Muscle layer of duodenum (tissue), 2 donors: Measurements from ENCODE around the gene RPL13.

Source experiments
- H3K27ac ChIP-seq: one replicate; pipeline ENCODE4 v1.7.0; 2013; ENCODE audit warnings: mild to moderate bottlenecking, low read length
- H3K27me3 ChIP-seq: one replicate; pipeline ENCODE4 v1.7.0; 2013; ENCODE audit warnings: low read depth, mild to moderate bottlenecking, control low read depth, low read length
- H3K36me3 ChIP-seq, 2 donors: one replicate each; pipeline ENCODE4 v1.7.0; 2013; ENCODE audit warnings: low read length in 2 of 2, control low read depth in 1 of 2, mild to moderate bottlenecking in 1 of 2; ENCODE audit not compliant: insufficient read depth in 2 of 2, control insufficient read depth in 1 of 2
- H3K4me1 ChIP-seq, 2 donors: one replicate each; pipeline ENCODE4 v1.7.0; 2013; ENCODE audit warnings: low read length in 2 of 2, mild to moderate bottlenecking in 2 of 2, control low read depth in 1 of 2, moderate library complexity in 1 of 2; ENCODE audit not compliant: insufficient read depth in 2 of 2, control insufficient read depth in 1 of 2
- H3K4me3 ChIP-seq, 2 donors: one replicate each; pipeline ENCODE4 v1.7.0; 2013; ENCODE audit warnings: low read length in 2 of 2, low read depth in 1 of 2, mild to moderate bottlenecking in 1 of 2
- H3K9me3 ChIP-seq, 2 donors: one replicate each; pipeline ENCODE4 v1.7.0; 2013; ENCODE audit warnings: low read length in 2 of 2, control low read depth in 1 of 2, mild to moderate bottlenecking in 1 of 2; ENCODE audit not compliant: control insufficient read depth in 1 of 2
- donor health status: healthy.

RPL13 gene

DNA sequence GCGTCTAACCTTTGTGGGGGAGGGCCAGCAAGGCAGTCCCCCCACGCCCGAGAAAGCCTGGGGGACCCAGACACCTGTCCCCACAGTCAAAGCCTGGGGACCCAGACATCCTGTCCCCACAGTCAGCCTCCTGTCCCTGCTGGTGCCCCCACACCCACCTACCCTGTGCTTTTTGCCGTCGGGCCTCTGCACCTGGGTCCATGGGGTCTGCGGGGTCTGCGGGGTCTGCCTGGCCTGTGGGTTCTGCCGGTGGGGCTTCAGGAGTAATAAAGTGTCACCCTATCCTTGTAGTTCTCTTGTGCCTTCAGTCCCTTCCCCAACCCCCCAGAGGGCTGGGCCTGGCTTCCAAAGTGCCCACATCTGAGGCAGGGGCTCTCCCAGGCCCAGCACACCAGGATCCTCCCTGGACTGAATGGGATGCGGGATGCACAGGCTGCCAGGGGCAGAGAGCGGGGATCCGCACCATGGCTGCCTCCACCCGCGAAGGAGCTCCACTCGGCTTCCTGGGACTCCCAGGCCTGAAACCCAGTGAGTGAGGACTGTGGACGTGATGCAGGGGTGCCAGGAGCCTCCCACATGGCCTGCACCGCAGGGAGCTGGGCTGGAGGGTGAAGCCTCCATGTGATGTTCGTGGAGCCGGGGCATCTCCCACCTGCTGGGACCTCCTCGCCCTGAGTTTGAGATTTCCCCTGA is 36.6 kb downstream of the RPL13 start:
- Histone ChIP-seq H3K27me3 (no peaks in the 10 kb centered on the region), H3K27ac (no peak overlapping the region), H3K9me3 (no peaks in the 10 kb centered on the region), H3K4me3 (no peak overlapping the region), H3K36me3 (no peaks in the 10 kb centered on the region), H3K4me1 (no peaks in the 10 kb centered on the region)

DNA sequence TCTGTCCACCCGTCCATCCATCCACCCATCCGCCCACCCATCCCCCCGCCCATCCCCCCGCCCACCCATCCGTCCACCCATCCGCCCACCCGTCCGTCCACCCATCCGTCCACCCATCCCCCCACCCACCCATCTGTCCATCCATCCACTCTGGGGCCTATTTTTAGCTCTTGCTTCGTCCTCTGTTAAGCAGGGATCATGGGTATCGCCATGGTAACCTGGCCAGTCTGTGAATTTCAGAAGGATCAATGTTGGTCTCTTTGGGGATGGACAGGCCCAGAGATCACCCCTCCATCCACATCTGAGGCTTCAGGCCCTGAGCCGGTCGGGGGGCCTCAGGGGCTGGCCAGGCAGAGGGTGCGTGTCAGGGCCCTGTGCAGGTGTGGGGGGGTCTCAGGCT is 37.7 kb downstream of the RPL13 start:
- Histone ChIP-seq H3K4me1 (peaks cover 0 to 5% of the 10 kb centered on the region in 2 donors), H3K9me3 (no peaks in the 10 kb centered on the region), H3K27ac (no peak overlapping the region), H3K4me3 (no peak overlapping the region), H3K27me3 (no peaks in the 10 kb centered on the region), H3K36me3 (no peaks in the 10 kb centered on the region)

DNA sequence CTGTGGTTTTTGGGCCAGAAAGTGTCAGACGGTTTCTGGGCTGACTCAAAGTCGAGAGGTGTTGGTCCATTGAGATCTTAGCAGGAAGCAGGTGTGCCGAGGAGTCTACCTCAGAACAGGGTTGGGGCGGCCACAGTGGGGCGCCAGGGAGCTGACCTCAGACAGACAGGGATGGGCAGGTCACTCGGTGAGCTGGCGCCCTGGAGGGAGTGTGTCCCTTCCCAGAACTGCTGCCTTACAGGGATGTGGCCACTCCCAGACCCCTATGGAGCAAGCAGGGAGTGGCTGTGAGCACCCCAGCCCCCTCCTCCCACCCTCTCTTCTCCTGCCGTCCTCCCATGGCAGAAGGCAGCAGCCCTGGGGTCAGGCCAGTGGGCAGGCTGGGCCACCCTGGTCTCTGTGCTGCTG is 39.0 kb downstream of the RPL13 start:
- no peak overlapping the region for H3K27ac ChIP-seq
- no peaks in the 10 kb centered on the region for H3K27me3 ChIP-seq
- no peak overlapping the region for H3K4me3 ChIP-seq
- no peaks in the 10 kb centered on the region for H3K9me3 ChIP-seq
- H3K36me3 ChIP-seq = no peaks in the 10 kb centered on the region
- H3K4me1 ChIP-seq = peaks cover 0 to 5% of the 10 kb centered on the region in 2 donors

DNA sequence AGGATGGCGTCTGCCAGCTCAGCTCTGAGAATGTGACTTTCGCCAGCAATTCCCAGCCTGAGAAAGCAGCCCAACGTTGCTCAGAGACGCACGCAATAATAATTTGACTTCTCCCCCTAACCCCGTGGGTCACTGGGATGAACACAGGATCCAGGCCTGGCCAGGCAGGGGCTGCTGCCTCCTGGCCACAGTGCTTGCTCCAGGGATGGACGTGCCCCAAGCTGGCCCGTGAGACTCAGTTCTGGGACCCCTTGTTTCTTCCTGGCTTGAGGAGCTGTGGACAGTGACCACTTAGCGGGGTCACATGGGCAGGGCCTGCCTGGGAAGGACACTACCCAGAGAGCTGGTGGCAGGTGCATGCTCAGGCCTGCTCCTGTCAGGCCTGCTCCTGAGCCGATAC is 39.4 kb downstream of the RPL13 start:
- H3K4me1 ChIP-seq = peaks cover 0 to 5% of the 10 kb centered on the region in 2 donors
- H3K27ac ChIP-seq = no peak overlapping the region
- no peak overlapping the region for H3K4me3 ChIP-seq
- H3K36me3 ChIP-seq = no peaks in the 10 kb centered on the region
- no peaks in the 10 kb centered on the region for H3K9me3 ChIP-seq
- no peaks in the 10 kb centered on the region for H3K27me3 ChIP-seq

DNA sequence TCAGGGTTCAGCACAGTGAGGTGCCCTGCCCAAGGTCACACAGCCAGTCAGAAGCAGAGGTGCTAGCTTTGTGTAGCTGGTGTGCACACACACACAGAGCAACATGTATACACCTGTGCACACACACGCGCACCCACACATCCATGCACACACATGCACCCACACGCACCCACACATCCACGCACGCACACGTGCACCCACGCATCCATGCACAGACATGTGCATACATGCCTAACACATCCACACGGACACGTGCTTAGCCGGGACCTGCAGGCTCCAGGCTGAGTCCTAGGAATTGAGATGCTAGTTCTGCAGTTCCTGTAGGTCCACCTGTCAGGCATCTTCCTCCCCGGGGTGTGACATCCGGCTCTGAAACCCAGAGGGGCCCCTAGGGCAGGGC is 39.9 kb downstream of the RPL13 start:
- H3K27ac ChIP-seq = no peak overlapping the region
- no peaks in the 10 kb centered on the region for H3K36me3 ChIP-seq
- H3K4me3 ChIP-seq = no peak overlapping the region
- H3K9me3 ChIP-seq = no peaks in the 10 kb centered on the region
- no peaks in the 10 kb centered on the region for H3K27me3 ChIP-seq
- peaks cover 0 to 5% of the 10 kb centered on the region in 2 donors for H3K4me1 ChIP-seq

DNA sequence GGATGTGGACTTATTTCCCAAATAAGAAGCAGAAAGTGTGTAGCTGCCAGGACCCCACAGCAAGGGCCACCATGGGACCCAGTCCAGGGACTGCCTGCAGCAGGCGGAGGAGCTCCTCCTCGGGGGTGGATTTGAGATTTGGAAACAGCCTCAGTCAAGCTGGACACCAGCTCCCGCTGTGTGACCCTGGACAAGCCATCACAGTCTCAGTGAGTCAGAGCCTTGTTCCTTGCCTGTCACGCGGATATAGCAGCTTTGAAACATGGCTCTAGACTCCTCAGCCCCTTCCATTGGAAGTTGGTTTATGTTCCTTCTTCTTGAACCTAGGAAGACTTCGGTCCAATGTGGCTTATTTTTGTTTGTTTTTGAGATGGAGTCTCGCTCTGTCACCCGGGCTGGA is 40.5 kb downstream of the RPL13 start:
- no peak overlapping the region for H3K27ac ChIP-seq
- peaks cover 0 to 5% of the 10 kb centered on the region in 2 donors for H3K4me1 ChIP-seq
- no peaks in the 10 kb centered on the region for H3K9me3 ChIP-seq
- no peaks in the 10 kb centered on the region for H3K36me3 ChIP-seq
- no peak overlapping the region for H3K4me3 ChIP-seq
- no peaks in the 10 kb centered on the region for H3K27me3 ChIP-seq

DNA sequence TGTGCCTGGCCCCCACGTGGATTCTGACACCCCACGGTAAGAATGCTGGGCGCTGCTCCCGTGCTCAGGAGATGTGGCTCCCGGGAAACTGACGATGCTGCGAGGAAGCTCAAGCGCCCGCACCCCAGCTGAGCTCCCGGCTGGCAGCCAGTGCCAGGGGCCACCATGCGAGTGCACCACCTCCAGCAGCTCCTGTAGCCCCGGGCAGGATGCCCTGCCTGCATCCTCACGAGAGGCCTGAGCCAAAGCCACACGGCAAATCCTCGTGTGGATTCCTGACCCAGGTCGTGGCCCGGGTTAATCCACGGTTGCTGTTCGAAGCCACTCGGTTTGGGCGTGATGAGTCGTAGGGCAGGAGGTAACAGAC is 41.4 kb downstream of the RPL13 start:
- Histone ChIP-seq H3K4me3 (no peak overlapping the region), H3K27ac (no peak overlapping the region), H3K4me1 (peaks cover 0 to 5% of the 10 kb centered on the region in 2 donors), H3K9me3 (no peaks in the 10 kb centered on the region), H3K36me3 (no peaks in the 10 kb centered on the region), H3K27me3 (no peaks in the 10 kb centered on the region)

DNA sequence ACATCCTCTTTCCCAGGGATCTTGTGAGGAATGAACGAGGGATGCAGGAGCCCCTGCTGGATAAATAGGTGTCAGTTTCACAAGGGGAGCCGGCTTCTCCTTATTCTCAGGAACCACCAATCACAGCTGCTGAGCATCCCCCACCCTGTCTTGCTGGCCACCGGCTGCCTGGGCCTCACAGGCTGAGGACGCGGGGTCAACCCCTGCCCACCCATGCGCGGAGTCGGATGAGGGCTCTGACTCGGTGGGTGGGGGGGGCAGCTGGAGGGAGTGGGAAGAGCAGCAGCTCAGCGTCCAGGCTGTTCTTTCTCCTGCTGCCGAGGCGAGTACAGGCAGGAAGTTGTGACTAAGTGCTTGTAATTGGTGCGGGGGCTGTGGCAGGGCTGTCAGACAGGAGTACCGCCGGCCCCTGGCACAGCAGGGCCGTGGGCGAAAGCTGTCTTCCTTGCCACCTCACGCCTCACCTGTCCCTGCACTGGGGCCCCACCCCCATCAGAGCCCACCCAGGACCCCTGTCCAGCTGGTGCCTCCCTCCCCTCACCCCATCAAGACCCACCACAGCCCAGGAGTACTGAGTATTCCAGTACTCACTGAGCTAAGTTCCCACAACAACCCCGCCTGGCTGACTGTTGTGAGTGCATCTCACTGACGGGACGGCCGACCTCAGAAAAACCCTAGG is 41.9 kb downstream of the RPL13 start:
- no peaks in the 10 kb centered on the region for H3K36me3 ChIP-seq
- no peaks in the 10 kb centered on the region for H3K27me3 ChIP-seq
- no peaks in the 10 kb centered on the region for H3K9me3 ChIP-seq
- H3K27ac ChIP-seq = no peak overlapping the region
- no peak overlapping the region for H3K4me3 ChIP-seq
- H3K4me1 ChIP-seq = peaks cover 0 to 5% of the 10 kb centered on the region in 2 donors

DNA sequence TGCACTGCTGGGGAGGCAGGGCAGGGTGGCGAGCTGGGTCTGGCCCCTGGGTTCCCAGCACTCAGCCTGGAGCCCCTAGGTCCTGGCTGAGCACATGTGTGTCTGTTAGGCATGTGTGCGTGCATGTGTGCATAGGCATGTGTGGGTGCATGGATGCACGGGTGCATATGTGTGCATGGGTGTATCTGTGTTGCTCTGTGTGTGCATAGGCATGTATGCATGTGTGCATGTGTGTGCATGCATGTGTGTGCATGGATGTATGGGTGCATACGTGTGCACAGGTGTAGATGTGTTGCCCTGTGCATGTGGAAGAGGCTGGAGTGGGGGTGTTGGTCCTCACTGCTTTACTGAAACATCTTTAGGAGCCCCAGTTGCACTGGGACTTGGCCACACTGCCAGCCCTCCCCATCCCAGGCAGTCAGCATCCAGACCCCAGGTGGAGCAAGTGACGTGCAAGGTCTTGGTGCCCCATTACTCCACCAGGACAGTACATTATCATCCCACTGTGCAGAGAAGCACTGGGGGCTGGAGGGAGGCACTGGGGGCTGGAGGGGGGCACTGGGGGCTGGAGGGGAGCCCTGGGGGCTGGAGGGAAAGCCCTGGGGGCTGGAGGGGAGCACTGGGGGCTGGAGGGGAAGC is 42.6 kb downstream of the RPL13 start:
- no peaks in the 10 kb centered on the region for H3K27me3 ChIP-seq
- peaks cover 0 to 5% of the 10 kb centered on the region in 2 donors for H3K4me1 ChIP-seq
- H3K27ac ChIP-seq = no peak overlapping the region

DNA sequence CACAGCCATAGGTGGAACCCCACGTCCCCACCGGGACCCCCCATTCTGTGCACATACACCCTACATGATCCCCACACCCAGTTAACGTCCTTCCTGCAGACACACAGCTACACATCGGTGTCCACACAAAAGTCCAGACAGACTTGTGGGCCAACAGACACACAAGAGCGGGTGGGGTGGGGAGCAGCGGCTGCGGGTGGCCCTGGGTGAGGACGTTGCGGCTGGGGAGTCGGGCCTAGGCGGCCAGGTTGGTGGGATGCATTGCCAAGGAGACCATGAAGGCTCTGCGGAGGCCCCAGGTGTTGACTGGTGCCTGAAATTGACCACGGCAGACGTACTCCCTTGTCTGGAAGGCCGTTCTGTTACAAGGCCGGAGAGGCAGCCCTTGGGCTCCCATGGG is 44.3 kb downstream of the RPL13 start:
- H3K4me3 ChIP-seq = no peak overlapping the region
- no peak overlapping the region for H3K27ac ChIP-seq
- H3K27me3 ChIP-seq = no peaks in the 10 kb centered on the region
- no peaks in the 10 kb centered on the region for H3K36me3 ChIP-seq
- H3K9me3 ChIP-seq = no peaks in the 10 kb centered on the region
- peaks cover 0 to 5% of the 10 kb centered on the region in 2 donors for H3K4me1 ChIP-seq

More for the DNA sequence above, 42.6 kb downstream of the RPL13 start:
- Histone ChIP-seq H3K9me3 (no peaks in the 10 kb centered on the region), H3K4me3 (no peak overlapping the region), H3K36me3 (no peaks in the 10 kb centered on the region)

DNA sequence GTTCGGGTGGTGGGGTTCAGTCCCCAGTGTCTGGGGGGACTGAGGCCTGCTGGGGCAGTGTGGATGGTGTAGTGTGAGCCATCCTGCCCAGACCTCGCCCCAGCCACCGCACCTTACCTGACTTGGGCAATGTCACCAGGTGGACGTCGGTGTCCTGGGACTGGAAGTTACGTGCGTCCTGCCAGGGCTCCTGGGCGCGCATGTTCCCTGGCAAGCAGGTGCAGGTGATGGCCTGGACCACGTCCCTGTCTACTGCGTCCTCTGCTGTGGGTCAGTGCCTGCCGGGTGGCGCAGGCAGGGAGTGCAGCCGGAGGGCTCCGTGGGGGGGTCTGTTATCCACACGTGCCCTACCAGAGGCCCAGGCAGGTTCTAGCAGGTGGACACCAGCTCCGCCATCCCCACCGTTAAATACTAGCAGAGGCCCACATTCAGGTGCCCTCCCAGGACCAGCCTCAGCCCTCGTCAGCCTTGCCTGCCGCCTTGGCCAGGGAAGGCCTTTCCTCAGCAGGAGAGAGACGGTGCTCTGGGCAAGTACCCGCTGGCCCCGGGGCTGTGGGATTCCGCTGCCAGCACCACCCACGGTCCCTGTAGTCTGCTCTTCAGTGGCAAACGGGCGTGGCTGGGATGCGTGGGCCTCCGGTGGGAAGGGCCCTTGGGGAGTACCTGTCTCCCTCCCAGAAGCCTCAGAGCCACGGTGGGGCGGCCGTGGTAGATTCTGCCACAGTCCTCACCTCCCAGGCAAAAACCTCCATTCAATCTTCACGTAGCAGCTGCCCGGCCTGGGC is 44.9 kb downstream of the RPL13 start:
- Histone ChIP-seq H3K4me1 (peaks cover 0 to 5% of the 10 kb centered on the region in 2 donors), H3K27me3 (no peaks in the 10 kb centered on the region), H3K4me3 (no peak overlapping the region), H3K9me3 (no peaks in the 10 kb centered on the region), H3K27ac (no peak overlapping the region), H3K36me3 (no peaks in the 10 kb centered on the region)
